ENCODE data around the gene LHX3.
A peak's percentile ranks its signal among the peaks of the same experiment; 100 is the strongest.

The LHX3 gene

GRCh38 chr9:136225748-136226679, 21.1 kb upstream of the LHX3 start:
- peak; percentile 75 for DNase-seq

DNA sequence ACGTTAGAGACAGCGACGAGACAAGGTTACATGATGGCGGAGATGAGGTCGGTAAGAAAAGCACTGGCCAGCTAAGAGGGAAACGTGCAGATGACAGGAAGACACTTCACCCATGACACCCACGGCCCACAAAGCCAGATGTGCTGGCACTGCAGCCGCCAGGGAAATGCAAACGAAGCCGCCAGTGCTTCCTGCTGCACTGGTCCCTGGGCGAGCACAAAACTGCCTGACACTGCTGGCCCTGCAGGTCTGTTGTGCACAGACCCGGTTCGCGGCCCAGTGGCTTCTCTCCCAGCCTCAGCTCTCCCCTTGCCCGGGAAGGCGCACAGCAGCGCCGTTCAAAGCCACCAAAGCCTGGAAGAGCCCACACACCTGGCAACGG, 20.4 kb upstream of the LHX3 start:
- no peak for DNase-seq

DNA sequence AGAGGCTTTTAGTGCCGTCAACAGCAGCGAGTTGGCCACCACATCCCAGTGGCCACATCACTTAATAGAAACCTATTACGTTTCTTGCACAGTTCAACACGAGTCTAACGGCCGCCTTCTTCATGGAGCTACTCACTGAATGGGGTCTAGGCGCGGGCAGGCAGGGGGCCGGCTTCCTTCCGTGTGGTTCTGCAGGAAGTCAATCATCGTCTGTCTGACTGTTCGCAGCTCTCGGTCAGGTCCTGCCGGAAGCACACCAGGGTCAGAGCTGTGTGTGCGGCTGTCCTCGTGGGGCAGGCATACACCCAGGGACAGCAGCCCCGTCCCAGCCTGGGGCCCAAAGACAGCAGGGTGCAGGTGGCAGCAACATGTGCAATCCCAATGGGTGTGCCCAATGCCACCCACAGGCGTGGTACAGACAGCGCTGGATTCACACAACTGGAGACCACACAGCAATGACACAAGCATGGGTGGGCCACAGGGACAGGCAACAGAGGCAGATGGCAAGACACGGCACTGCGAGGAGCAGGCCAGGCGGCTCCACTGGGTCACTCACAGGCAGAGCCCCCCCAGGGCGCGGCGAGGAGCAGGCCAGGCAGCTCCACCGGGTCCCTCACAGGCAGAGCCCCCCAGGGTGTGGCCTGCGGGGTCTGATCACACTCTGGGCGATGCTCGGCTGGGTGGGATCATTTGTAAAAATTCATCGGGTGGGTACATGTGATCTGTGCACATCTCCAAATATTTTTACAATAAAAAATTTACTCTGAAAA, 19.1 kb upstream of the LHX3 start:
- DNase-seq = no peak

DNA sequence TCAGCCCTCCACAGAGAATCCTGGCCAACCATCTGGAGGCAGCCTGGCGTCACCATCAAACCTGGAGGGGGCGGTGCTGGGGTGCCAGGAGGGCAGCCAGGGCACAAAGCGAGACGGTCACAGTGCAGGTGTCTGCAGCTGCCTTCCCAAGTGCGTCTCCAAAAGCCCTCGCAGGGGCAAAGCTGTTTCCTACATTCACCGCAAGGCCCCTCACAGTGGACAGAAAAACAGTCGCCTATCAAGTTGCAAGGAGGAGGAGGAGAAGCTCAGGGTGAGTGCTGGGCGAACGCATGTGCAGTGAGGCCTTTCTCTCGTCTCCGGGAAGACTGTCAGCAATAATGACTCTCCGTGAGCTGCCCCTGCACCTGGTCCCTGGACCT, 18.0 kb upstream of the LHX3 start:
- DNase-seq = no peak

- no peak for DNase-seq
Observed at GRCh38 chr9:136222166-136222905, 17.4 kb upstream of the LHX3 start.

DNA sequence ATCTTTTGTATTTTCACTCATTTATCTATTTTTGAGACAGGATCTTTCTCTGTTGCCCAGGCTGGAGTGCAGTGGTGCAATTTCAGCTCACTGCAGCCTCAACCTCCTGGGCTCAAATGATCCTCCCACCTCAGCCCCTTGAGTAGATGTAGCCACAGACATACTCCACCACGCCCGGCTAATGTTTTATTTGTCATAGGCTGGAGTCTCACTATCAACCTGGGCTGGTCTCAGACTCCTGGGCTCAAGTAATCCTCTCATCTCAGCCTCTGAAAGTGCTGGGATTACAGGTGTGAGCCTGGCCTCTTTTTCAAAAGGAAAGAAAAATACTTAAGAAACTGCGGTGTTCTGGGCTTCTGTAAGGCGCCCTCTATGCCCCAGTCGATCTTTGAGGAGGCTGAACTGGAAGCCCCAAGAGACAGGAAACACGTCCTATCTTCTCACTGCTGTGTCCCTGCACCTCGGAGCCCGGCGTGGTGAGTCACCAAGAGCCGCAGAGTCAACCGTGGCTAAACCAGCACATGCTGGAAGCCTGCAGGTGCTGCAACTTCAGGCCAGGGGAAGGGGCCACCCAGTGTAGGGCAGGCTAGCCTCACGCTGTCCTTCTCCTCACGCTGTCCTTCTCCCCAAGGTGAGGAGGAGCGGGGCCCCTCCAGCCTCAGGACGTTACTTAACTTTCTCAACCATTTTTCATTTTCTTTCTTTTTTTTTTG, 15.2 kb upstream of the LHX3 start:
- DNase-seq = peak; percentile 58

- no peak for DNase-seq
Observed at GRCh38 chr9:136219276-136219675, 14.3 kb upstream of the LHX3 start.

DNA sequence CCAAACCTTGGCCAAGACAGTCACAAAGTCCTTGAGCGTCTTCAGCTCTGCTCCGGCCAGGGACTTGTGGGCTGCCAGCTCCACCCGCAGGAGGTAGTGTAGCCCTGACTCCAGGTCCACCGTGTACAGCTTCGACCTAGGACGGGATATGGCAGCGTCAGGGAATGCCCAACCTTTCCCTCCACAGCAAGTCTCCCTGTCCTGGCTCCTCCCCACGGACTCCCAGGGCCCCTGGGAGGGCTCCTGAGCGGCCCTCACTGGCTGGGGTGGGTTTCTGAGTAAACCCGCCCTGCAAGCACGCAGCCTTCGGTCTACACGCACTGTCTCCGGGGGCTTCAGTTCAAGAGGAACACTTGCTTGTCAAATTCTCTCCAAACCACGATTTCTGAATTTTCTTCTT, 13.7 kb upstream of the LHX3 start:
- no peak for DNase-seq

GRCh38 chr9:136218271-136218670, 13.3 kb upstream of the LHX3 start:
- no peak for DNase-seq

GRCh38 chr9:136216541-136217244, 11.8 kb upstream of the LHX3 start:
- DNase-seq = no peak

DNA sequence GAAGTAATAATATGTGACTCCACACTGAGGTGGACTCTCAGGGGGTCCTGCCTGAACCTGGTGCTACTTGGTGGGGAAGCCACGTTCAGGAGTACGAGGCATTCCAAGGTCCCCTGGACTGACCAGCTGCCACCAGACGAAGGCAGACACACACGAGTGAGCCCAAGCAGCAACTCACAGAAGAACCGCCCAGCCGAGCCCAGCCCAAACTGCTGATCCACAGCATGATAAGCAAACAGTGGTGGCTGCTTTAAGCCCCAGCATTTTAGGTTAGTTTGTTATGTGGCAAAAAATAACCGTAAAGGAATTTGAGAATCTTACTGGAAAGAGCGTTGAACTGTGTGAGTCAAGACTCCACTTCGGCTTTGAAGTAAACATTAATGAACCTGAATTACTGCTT, 8.8 kb upstream of the LHX3 start:
- no peak for DNase-seq

- DNase-seq = no peak
Observed at GRCh38 chr9:136212345-136212950, 7.5 kb upstream of the LHX3 start.

DNA sequence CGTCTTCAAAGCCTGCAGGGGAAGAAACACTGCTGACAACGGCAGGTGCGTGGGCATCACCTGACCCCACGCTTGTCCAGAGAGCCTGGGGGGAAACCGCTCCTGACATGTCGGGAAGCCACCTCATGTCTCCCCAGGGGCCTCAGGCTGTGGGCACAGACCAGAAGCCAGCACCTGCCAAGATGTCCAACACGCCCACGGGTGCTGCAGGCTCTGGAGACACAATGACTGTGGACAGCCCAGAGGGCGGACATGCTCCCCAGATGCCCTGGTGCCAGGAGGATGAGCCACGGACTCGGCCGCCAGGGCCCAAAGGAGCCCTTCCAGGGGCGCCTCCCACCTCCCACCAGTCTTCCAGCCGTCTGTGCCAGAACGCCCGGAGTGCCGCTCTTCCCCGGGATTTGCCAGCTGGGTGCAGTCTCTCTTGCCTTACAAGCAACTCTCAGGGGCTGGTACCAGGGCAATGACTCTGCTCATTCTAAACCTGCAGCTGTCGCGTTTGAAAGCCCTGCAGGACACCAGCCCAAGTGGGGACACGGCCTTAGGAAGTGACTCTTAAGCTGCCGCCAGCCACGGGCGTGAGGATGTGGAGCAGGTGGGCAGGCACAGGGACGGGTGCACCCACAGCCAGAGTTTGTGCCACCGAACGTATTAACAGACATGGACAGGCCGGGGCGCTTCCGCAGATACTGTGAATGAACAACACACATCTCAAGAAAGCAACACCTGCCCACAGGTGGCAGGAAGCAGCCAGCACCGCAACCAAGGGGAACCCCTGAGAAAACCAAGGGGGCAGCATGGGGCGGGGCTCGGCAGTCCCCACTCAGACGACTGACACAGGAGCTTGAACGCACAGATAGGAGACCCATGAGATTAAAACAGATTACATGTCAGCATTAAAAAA, 6.8 kb upstream of the LHX3 start:
- DNase-seq = no peak

DNA sequence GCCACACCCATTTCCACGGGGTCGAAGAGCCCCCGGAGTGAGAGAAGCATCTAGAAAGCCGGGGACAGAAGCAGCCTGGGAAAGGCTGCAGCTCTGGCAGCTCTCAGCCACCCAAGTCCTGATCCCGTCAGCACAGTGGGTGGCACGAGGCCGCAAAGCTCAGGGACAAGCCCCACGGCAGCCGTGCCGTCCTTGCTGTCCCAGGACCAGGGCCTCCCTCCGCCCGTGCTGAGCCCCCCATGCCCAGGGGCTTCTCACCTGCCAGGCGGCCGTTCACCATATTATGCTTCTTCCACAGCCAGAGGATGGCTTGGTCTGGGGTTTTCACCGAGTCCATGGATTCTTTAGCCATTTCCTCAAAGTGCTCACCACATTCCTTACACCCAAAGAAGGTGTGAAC, 6.1 kb upstream of the LHX3 start:
- no peak for DNase-seq

- no peak for DNase-seq
Observed at GRCh38 chr9:136210276-136210675, 5.3 kb upstream of the LHX3 start.

- DNase-seq = no peak
Observed at GRCh38 chr9:136209786-136210185, 4.9 kb upstream of the LHX3 start.

DNA sequence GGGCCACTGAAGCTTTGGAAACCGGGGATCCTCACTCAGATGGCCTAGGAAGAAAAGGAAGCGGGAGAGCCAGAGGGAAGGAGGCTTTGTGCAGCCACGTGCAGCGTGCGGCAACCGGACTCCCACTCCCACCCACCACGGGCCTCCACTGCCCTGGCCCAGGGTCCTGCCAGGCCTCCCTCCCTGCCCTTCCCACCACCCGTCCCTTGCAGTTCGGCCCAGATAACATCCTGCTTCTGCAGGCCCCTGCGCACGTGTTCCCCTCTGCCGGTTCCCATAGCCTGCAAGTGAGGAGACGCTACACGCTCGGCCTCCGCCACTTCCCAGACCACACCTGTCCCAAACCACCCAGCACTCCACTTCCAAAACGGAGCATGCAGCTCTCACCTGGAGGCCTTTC, 4.3 kb upstream of the LHX3 start:
- no peak for DNase-seq

DNA sequence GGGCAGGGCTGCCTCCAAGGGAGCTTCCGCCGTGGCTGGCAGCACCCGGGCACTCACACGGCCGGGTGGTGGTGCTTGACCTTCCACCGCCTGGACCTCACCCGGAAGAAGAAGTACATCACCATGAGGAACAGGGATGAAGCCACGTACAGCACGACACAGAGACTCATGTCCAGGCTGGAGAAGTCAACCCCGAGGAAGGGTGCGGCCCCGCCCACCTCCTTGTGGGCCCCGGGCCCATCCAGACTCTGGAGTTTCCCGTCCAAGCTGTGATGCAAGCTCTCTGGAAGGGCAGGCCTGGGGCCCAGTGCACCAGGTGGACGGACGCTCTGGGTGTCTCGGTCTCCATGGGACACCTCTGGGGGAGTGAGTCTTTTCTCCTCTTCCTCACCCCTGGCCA, 3.7 kb upstream of the LHX3 start:
- DNase-seq = no peak

- no peak for DNase-seq
Observed at GRCh38 chr9:136207616-136208015, 2.7 kb upstream of the LHX3 start.

GRCh38 chr9:136206602-136207275, 1.8 kb upstream of the LHX3 start:
- DNase-seq = no peak

All from activated CD4-positive, alpha-beta T cell treated with anti-CD3 and anti-CD28 coated beads, Interleukin-2, amount 50 U/mL, for 16 hours (primary cell).